H4 (cell line): ENCODE measurements around the gene HJURP. TPM values are rescaled to one million over a fixed set of nuclear protein-coding genes. Genes with fewer than 3 reads are reported as not detected.

Source experiments
- DNase-seq: peaks from one replicate; pipeline ENCODE4 v3.0.0-alpha.2; 2015; ENCODE audit warnings: low spot score
- total RNA-seq: library from RNA; depleted of rRNA; stranded (reverse); fragments of >200 nt; shearing (Covaris generic); gene quantifications from 2 replicates; pipeline ENCODE4 v1.2.3, GENCODE V29; 2014

Gene HJURP
- total RNA-seq, 1 experiment from 2014 or later: 105 TPM

GRCh38 chr2:233815861-233816260 is 38.5 kb downstream of the HJURP start:
- no peak for DNase-seq

GRCh38 chr2:233814056-233814835 is 40.1 kb downstream of the HJURP start:
- no peak for DNase-seq

- no peak for DNase-seq
These were observed 40.9 kb downstream of the HJURP start for GRCh38 chr2:233813236-233814055.

- DNase-seq: no peak
These were observed 42.6 kb downstream of the HJURP start for GRCh38 chr2:233811732-233812131.

GRCh38 chr2:233811087-233811486 is 43.2 kb downstream of the HJURP start:
- DNase-seq: no peak

- no peak for DNase-seq
These were observed 44.0 kb downstream of the HJURP start for GRCh38 chr2:233810385-233810784.

- DNase-seq: no peak
These were observed 46.1 kb downstream of the HJURP start for GRCh38 chr2:233807966-233808935.

GRCh38 chr2:233807215-233807865 is 47.0 kb downstream of the HJURP start:
- no peak for DNase-seq

GRCh38 chr2:233803994-233804393 is 50.3 kb downstream of the HJURP start:
- DNase-seq: no peak

GRCh38 chr2:233803292-233803911 is 50.9 kb downstream of the HJURP start:
- no peak for DNase-seq

GRCh38 chr2:233802132-233802815 is 52.1 kb downstream of the HJURP start:
- no peak for DNase-seq

GRCh38 chr2:233801357-233802131 is 52.8 kb downstream of the HJURP start:
- DNase-seq: peak; percentile 67

- no peak for DNase-seq
These were observed 54.1 kb downstream of the HJURP start for GRCh38 chr2:233800208-233800607.

GRCh38 chr2:233799716-233800115 is 54.6 kb downstream of the HJURP start:
- no peak for DNase-seq

- no peak for DNase-seq
These were observed 55.2 kb downstream of the HJURP start for GRCh38 chr2:233799087-233799665.

GRCh38 chr2:233798335-233799086 is 55.8 kb downstream of the HJURP start:
- no peak for DNase-seq

GRCh38 chr2:233796254-233796653 is 58.1 kb downstream of the HJURP start:
- no peak for DNase-seq

- no peak for DNase-seq
These were observed 58.6 kb downstream of the HJURP start for GRCh38 chr2:233795735-233796171.
